Liver (tissue), 3 donors: Measurements from ENCODE around the gene ZNF280D.

Source experiments
- GABPA ChIP-seq, 2 donors: IDR thresholded peaks in 1 of 2; conservative IDR thresholded peaks in 1 of 2; 2 replicates each; pipeline ENCODE4 v1.6.1; 2016; ENCODE audit warnings: antibody characterized with exemption in 2 of 2, mild to moderate bottlenecking in 1 of 2, moderate library complexity in 1 of 2
- JUND ChIP-seq, 2 donors: IDR thresholded peaks; 2 replicates each; pipeline ENCODE4 v1.6.1; 2016; ENCODE audit warnings: antibody characterized with exemption in 2 of 2
- RAD21 ChIP-seq, 2 donors: IDR thresholded peaks; 2 replicates each; pipeline ENCODE4 v1.6.1; 2016; ENCODE audit warnings: antibody characterized with exemption in 2 of 2, mild to moderate bottlenecking in 2 of 2
- SP1 ChIP-seq: IDR thresholded peaks from 2 replicates; pipeline ENCODE4 v1.6.1; 2018; ENCODE audit warnings: antibody characterized with exemption, mild to moderate bottlenecking
- TAF1 ChIP-seq: conservative IDR thresholded peaks from 2 replicates; pipeline ENCODE4 v1.6.1; 2016; ENCODE audit warnings: antibody characterized with exemption, mild to moderate bottlenecking
- TF ChIP-seq, protein P1 (sequence below): fragments of 150-350 bp; IDR thresholded peaks from 2 replicates; pipeline ENCODE4 v1.5.1; 2017; ENCODE audit warnings: improper control_type of control experiment, low read depth, low read length; ENCODE audit not compliant: missing input control
- TF ChIP-seq, protein P2 (sequence below): IDR thresholded peaks from 2 replicates; pipeline ENCODE4 v1.6.1; 2016; ENCODE audit warnings: antibody characterized with exemption, mild to moderate bottlenecking
- TF ChIP-seq, protein P3 (sequence below): IDR thresholded peaks from 2 replicates; pipeline ENCODE4 v1.6.1; 2016; ENCODE audit warnings: antibody characterized with exemption
- TF ChIP-seq, protein P4 (sequence below): IDR thresholded peaks from 2 replicates; pipeline ENCODE4 v1.6.1; 2016; ENCODE audit warnings: antibody characterized with exemption
- donor health status: healthy.
- donor health status: healthy.

DNA sequence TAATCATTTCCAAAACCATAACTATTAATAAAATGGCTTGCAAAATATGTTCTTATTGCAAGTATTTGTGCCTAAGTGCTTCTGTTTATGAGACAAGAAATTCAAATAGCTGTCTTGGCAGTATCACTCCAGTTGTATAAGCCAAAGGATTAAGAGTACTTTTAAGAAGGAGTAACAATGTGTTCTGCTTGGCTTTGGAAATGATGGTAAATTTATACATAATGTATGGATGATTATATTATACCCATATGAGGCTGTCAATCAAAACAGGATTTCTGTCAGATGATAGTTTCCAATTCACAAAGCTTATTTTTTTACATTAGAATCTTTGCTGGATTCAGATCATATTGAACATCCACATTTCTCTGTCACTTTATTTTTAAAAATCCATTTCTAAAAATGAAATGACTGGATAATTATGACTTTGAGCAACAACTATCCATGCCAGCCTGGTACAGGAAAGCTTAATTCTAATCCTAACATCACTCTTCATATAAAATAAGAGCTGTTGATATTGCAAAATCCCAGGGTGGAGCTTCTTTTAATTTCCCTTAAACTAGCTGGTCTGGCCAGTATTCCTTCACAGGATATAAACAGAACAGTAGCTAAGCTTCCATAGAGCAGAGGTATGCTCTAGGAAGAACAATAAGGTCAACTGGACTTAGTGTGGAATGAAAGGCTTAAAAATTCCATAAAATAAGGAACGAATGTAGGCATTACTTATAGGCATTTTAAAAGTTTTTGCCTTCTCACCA is 30.0 kb upstream of the ZNF280D start:
- TF ChIP-seq, protein P1, sequence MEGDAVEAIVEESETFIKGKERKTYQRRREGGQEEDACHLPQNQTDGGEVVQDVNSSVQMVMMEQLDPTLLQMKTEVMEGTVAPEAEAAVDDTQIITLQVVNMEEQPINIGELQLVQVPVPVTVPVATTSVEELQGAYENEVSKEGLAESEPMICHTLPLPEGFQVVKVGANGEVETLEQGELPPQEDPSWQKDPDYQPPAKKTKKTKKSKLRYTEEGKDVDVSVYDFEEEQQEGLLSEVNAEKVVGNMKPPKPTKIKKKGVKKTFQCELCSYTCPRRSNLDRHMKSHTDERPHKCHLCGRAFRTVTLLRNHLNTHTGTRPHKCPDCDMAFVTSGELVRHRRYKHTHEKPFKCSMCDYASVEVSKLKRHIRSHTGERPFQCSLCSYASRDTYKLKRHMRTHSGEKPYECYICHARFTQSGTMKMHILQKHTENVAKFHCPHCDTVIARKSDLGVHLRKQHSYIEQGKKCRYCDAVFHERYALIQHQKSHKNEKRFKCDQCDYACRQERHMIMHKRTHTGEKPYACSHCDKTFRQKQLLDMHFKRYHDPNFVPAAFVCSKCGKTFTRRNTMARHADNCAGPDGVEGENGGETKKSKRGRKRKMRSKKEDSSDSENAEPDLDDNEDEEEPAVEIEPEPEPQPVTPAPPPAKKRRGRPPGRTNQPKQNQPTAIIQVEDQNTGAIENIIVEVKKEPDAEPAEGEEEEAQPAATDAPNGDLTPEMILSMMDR, result no peak
- TF ChIP-seq SP1 (no peak), RAD21 (IDR thresholded peaks at IDR 0.05) (no peak), TAF1 (no peak), JUND (IDR thresholded peaks at IDR 0.05) (no peak), GABPA (IDR thresholded peaks at IDR 0.05 in 1 of 2, conservative IDR thresholded peaks at IDR 0.05 in 1 of 2) (no peak)
- TF ChIP-seq, protein P2, sequence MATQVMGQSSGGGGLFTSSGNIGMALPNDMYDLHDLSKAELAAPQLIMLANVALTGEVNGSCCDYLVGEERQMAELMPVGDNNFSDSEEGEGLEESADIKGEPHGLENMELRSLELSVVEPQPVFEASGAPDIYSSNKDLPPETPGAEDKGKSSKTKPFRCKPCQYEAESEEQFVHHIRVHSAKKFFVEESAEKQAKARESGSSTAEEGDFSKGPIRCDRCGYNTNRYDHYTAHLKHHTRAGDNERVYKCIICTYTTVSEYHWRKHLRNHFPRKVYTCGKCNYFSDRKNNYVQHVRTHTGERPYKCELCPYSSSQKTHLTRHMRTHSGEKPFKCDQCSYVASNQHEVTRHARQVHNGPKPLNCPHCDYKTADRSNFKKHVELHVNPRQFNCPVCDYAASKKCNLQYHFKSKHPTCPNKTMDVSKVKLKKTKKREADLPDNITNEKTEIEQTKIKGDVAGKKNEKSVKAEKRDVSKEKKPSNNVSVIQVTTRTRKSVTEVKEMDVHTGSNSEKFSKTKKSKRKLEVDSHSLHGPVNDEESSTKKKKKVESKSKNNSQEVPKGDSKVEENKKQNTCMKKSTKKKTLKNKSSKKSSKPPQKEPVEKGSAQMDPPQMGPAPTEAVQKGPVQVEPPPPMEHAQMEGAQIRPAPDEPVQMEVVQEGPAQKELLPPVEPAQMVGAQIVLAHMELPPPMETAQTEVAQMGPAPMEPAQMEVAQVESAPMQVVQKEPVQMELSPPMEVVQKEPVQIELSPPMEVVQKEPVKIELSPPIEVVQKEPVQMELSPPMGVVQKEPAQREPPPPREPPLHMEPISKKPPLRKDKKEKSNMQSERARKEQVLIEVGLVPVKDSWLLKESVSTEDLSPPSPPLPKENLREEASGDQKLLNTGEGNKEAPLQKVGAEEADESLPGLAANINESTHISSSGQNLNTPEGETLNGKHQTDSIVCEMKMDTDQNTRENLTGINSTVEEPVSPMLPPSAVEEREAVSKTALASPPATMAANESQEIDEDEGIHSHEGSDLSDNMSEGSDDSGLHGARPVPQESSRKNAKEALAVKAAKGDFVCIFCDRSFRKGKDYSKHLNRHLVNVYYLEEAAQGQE, result no peak
- TF ChIP-seq, protein P3, sequence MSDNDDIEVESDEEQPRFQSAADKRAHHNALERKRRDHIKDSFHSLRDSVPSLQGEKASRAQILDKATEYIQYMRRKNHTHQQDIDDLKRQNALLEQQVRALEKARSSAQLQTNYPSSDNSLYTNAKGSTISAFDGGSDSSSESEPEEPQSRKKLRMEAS, result no peak
- TF ChIP-seq, protein P4, sequence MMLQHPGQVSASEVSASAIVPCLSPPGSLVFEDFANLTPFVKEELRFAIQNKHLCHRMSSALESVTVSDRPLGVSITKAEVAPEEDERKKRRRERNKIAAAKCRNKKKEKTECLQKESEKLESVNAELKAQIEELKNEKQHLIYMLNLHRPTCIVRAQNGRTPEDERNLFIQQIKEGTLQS, result no peak
